Esophagus muscularis mucosa (tissue), 4 donors: ENCODE measurements around the gene PIERCE2. TPM values are rescaled to one million over a fixed set of nuclear protein-coding genes. Genes with fewer than 3 reads are reported as not detected.

Experiments
- DNase-seq: peaks from one replicate; pipeline ENCODE4 v3.0.0-alpha.2; 2017; ENCODE audit errors: extremely low spot score
- H3K27ac ChIP-seq, 4 donors: fragments of 200-600 bp; sonication (generic); replicated peaks in 1 of 4; 1 replicate in 3 of 4; 2 replicates in 1 of 4; pipeline ENCODE4 v1.5.1; 2016 to 2019; ENCODE audit warnings: mild to moderate bottlenecking in 1 of 4
- H3K27me3 ChIP-seq, 4 donors: fragments of 200-600 bp; sonication (generic); one replicate each; pipeline versions ENCODE4 v1.5.1 to v1.6.0; 2016 to 2019
- H3K36me3 ChIP-seq, 4 donors: fragments of 200-600 bp; sonication (generic); one replicate each; pipeline ENCODE4 v1.5.1; 2016 to 2019
- H3K4me1 ChIP-seq, 4 donors: fragments of 200-600 bp; sonication (generic); one replicate each; pipeline ENCODE4 v1.5.1; 2016 to 2019
- H3K4me3 ChIP-seq, 4 donors: fragments of 200-600 bp; sonication (generic); 1 replicate in 2 of 4; 2 replicates in 2 of 4; pipeline ENCODE4 v1.5.1; 2016 to 2019; ENCODE audit warnings: mild to moderate bottlenecking in 4 of 4, moderate library complexity in 1 of 4
- H3K9me3 ChIP-seq, 4 donors: fragments of 200-600 bp; sonication (generic); 1 replicate in 3 of 4; 2 replicates in 1 of 4; pipeline ENCODE4 v1.5.1; 2016 to 2019
- EP300 ChIP-seq: sonication (generic); formaldehyde crosslinking; IDR thresholded peaks from one replicate; pipeline ENCODE4 v1.6.1; 2017; ENCODE audit warnings: antibody characterized with exemption
- POLR2A ChIP-seq: fragments of 450-650 bp; IDR thresholded peaks from one replicate; pipeline ENCODE4 v1.6.1; 2017; ENCODE audit warnings: antibody characterized with exemption, moderate library complexity, mild to moderate bottlenecking, low read depth
- POLR2AphosphoS5 ChIP-seq, 2 donors: sonication (generic); formaldehyde crosslinking; IDR thresholded peaks; one replicate each; pipeline ENCODE4 v1.6.1; 2017; ENCODE audit warnings: antibody characterized with exemption in 2 of 2
- WGBS: methylation state at CpG from one replicate; pipeline ENCODE4 v1.1.5; 2018; 5-methylcytosine and 5-hydroxymethylcytosine counted together
- intact Hi-C: fragments of 100-400 bp; cut with DNase I; formaldehyde crosslinking; loops from one replicate; pipeline ENCODE4 v1.15.1; 2023
- total RNA-seq, 4 donors: library from RNA; depleted of rRNA; stranded (reverse); fragments of >200 nt; gene quantifications; one replicate each; pipeline versions ENCODE4 v1.1.0 to v1.2.1, GENCODE V29; 2016
- TF ChIP-seq, protein P1 (sequence below), 3 experiments: fragments of 200-600 bp in 2 of 3; fragments of 450-650 bp in 1 of 3; sonication (generic) in 2 of 3; IDR thresholded peaks; one replicate each; pipeline ENCODE4 v1.5.1; 2017 to 2019; ENCODE audit warnings: antibody characterized with exemption in 3 of 3, mild to moderate bottlenecking in 2 of 3, moderate library complexity in 1 of 3

Gene PIERCE2
- total RNA-seq, 4 donors from 2014 or later: 3.3 to 4.2 (median 3.6) TPM

DNA sequence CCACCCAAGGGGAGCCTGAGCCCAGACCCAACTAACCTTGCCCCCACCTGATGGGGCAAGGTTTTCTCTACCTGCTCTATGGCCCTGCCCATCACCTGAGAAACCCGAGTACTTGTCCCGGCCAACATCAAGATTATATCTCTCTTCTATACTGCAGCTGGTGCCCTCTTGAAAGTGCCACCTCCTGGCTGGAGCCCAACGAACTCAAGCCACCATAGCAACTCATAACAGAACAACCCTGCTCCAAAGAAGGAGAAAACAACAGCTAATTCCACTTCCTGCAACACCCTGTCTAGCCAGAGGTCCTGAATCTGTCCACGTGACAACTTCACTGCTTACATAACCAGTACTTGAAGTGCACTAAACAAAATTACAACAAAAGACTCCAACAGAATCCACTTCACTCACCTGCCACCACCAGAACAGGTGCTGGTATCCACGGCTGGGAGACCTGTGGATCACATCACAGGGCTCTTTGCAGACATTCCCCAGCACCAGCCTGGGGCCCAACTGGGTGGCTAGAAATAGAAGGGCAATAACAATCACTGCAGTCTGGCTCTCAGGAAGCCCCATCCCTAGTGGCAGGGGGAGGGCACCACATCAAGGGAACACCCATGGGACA lies 49.2 kb downstream of the PIERCE2 start:
- no peak overlapping the region for H3K27ac ChIP-seq
- TF ChIP-seq EP300 (no peak), POLR2A (no peak), POLR2AphosphoS5 (IDR thresholded peaks at IDR 0.05) (no peak)
- TF ChIP-seq, protein P1, sequence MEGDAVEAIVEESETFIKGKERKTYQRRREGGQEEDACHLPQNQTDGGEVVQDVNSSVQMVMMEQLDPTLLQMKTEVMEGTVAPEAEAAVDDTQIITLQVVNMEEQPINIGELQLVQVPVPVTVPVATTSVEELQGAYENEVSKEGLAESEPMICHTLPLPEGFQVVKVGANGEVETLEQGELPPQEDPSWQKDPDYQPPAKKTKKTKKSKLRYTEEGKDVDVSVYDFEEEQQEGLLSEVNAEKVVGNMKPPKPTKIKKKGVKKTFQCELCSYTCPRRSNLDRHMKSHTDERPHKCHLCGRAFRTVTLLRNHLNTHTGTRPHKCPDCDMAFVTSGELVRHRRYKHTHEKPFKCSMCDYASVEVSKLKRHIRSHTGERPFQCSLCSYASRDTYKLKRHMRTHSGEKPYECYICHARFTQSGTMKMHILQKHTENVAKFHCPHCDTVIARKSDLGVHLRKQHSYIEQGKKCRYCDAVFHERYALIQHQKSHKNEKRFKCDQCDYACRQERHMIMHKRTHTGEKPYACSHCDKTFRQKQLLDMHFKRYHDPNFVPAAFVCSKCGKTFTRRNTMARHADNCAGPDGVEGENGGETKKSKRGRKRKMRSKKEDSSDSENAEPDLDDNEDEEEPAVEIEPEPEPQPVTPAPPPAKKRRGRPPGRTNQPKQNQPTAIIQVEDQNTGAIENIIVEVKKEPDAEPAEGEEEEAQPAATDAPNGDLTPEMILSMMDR (IDR thresholded peaks at IDR 0.05): no peak
- no peak overlapping the region for H3K4me3 ChIP-seq
- DNase-seq: no peak
- H3K27me3 ChIP-seq: no peaks in the 10 kb centered on the region
- 97% methylated on average over 5 of the region's 5 CpGs for WGBS
- H3K4me1 ChIP-seq: no peaks in the 10 kb centered on the region
- peaks cover 0 to 8% (median 0%) of the 10 kb centered on the region in 4 donors for H3K9me3 ChIP-seq
- intact Hi-C loops: no loop called here
- no peaks in the 10 kb centered on the region for H3K36me3 ChIP-seq

DNA sequence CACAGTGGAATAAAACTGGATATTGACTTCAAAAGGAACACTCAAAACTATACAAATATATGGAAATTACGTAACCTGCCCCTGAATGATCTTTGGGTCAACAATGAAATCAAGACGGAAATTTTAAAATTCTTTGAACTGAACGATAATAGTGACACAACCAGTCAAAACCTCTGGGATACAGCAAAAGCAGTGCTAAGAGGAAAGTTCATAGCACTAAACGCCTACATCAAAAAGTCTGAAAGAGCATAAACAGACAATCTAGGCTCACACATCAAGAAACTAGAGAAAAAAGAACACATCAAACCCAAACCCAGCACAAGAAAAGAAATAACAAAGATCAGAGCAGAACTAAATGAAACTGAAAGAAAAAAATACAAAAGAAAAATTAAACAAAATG lies 53.2 kb downstream of the PIERCE2 start:
- intact Hi-C loops: no loop called here
- no peak overlapping the region for H3K4me3 ChIP-seq
- peaks cover 0 to 8% (median 0%) of the 10 kb centered on the region in 4 donors for H3K9me3 ChIP-seq
- H3K36me3 ChIP-seq: peaks cover 0 to 3% (median 0%) of the 10 kb centered on the region in 4 donors
- WGBS: 95% methylated on average over 4 of the region's 4 CpGs
- no peak for DNase-seq
- no peaks in the 10 kb centered on the region for H3K27me3 ChIP-seq
- H3K27ac ChIP-seq: no peak overlapping the region
- H3K4me1 ChIP-seq: no peaks in the 10 kb centered on the region
- no peak for TF ChIP-seq POLR2AphosphoS5 (IDR thresholded peaks at IDR 0.05)
- TF ChIP-seq POLR2A: no peak
- TF ChIP-seq, protein P1 (IDR thresholded peaks at IDR 0.05): no peak
- TF ChIP-seq EP300: no peak

DNA sequence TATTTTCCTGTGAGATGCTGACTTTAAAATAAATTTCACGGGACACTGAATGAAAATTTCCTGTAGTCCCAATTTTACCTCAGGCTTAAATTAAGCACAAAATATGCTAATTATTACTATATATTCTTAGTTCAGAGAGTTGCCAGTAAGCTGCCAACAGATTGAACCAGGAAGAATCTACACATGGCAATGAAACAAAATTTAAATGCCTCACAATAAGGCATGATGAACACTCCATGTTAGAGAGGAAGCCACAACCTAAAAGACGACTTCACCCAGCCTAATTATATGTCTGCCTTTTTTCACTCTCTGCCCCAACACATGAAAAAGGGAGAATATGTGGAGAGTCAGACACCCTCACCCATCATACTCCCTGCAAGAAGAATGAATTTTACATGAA lies 60.0 kb downstream of the PIERCE2 start:
- WGBS: 83% methylated on average over 2 of the region's 2 CpGs
- TF ChIP-seq POLR2AphosphoS5 (IDR thresholded peaks at IDR 0.05) (no peak), EP300 (no peak), POLR2A (no peak)
- TF ChIP-seq, protein P1 (IDR thresholded peaks at IDR 0.05): no peak
- Histone ChIP-seq H3K27me3 (no peaks in the 10 kb centered on the region), H3K4me1 (no peaks in the 10 kb centered on the region), H3K27ac (no peak overlapping the region), H3K9me3 (no peaks in the 10 kb centered on the region), H3K36me3 (peaks cover 0 to 3% (median 0%) of the 10 kb centered on the region in 4 donors), H3K4me3 (no peak overlapping the region)
- intact Hi-C loops: no loop called here
- no peak for DNase-seq

Other genes starting within 250 kb of the PIERCE2 start
- gene RSL24D1, start 211.6 kb upstream of the PIERCE2 start, total RNA-seq: 10 to 100 TPM; 49.8 to 92.4 (median 75.5) TPM
- 10 to 100 TPM; 15.8 to 22.0 (median 19.8) TPM for gene RAB27A, start 118.7 kb upstream of the PIERCE2 start, total RNA-seq
- 10 to 100 TPM; 10.6 to 21.6 (median 14.4) TPM for gene PIGBOS1, start 89.4 kb upstream of the PIERCE2 start, total RNA-seq
- 1 to 10 TPM; 4.5 to 9.6 (median 6.5) TPM for gene PIGB, start 89.3 kb upstream of the PIERCE2 start, total RNA-seq
- 10 to 100 TPM; 38.9 to 49.4 (median 43.5) TPM for gene CCPG1, start 136 bp upstream of the PIERCE2 start, total RNA-seq
- 1 to 10 TPM in 3 of 4 donors, under 1 TPM in 1; 0.50 to 2.1 (median 1.4) TPM for gene DNAAF4, start 99.7 kb downstream of the PIERCE2 start, total RNA-seq
- gene PYGO1, start 179.8 kb downstream of the PIERCE2 start, total RNA-seq: 10 to 100 TPM; 13.6 to 20.7 (median 16.7) TPM